GM12872 (cell line): ENCODE measurements around the gene CLSTN1.

Source experiments
- CTCF ChIP-seq: IDR thresholded peaks from 3 replicates; pipeline ENCODE4 v1.5.1; 2011; ENCODE audit warnings: low read depth, mild to moderate bottlenecking, low read length, moderate library complexity; ENCODE audit not compliant: insufficient read depth

The CLSTN1 gene

GRCh38 chr1:9823943-9824701, at the start of gene CLSTN1:
CLSTN1 (minus strand) TSS chr1:9823965; CDS start chr1:9823733, 232 bp downstream.
- TF ChIP-seq CTCF: no peak

DNA sequence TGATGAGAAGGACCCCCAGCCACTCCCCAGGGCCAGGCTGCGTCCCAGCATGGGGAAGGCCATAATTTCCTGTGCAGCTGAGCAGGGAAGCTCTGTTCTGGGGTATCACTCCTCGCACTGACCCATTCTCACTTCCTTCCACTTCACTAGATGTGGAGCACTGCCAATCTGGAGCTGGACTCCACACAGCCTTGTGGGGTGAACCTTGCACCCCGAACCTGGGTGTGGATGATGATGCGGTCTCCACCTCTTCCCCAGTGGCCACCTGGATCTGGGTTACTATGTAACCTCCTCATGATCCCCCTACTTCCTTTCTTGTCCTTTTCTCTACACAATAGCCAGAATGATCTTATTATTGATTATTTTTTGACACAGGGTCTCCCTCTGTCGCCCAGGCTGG, 49.6 kb upstream of the CLSTN1 start:
- no peak for TF ChIP-seq CTCF

DNA sequence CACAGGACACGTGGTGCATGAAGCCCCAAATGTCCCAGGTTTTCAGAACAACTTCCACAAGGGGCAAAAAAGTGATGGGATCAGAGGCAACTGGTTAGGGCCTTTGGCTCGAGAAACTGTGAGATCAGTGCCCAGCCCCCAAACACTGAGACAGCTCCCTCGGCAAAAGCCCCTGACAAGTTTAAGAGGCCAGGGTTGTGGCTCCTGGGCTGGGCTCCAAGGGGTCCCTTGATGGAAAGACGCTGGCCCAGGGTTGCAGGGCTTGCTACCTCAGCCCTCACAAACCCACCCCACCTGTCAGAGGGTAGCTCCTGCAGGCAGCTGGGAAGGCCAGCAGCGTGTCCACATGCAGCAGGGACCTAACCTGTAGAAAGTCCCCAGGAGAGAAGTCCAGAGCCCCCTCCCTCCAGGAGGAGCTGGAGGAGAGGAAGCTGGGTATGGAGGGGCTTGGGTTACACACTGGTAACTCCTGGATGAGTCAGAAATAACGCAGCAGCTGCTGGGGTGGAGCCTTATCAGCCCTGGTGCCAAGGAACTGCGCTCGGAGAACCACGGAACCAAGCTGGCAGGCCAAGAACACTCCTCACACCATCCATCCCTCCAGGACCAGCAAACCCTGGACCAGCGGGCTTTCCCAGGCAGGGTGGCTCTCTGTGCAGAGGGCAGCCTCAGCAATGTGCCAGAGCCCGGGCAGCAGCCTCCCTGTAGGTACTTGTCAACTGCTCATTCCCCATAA, 48.8 kb upstream of the CLSTN1 start:
- TF ChIP-seq CTCF: no peak

DNA sequence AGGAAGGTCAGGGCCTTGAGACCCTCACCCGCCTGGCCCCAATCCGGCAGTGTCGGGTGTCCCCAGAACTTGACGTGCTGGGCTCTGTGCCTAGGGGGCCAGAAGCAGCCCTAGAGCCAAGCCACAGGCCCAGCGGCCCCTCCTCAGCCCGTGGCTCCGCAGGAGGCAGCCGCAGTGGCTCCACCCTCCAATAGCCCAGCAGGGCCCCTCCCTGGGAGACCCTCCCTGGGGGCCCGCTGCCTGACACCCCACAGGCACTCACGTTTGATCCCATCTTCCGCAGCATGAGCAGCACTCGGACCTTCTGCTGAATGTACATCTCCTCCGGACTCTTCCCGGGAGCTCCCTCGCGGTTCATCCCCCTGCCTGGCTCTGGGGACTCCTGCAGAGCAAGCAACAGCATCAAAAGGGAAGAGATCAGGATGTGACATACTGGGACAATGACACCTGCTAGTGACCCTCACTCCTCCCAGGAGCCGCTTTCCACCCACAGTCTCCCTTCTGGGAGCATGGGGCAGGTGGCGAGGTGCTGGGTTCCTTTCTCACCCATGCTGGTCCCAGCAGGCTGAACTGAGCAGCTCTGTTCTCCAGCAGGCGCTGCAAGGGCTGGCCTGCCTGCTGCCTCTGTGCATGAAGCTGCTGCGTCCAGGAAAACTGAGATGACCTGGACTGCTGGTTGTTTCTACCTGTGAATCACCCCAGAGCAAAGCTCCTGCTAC, 48.1 kb upstream of the CLSTN1 start:
- no peak for TF ChIP-seq CTCF

GRCh38 chr1:9871021-9871420, 47.3 kb upstream of the CLSTN1 start:
- TF ChIP-seq CTCF: no peak

GRCh38 chr1:9870572-9870971, 46.8 kb upstream of the CLSTN1 start:
- TF ChIP-seq CTCF: no peak

- TF ChIP-seq CTCF: no peak
Observed at GRCh38 chr1:9869831-9870251, 46.1 kb upstream of the CLSTN1 start.
